Osteocyte (in vitro differentiated cells): ENCODE results near the gene TCERG1L. TPM values are rescaled to one million over a fixed set of nuclear protein-coding genes. Genes with fewer than 3 reads are reported as not detected.

Source experiments
- DNase-seq: peaks from one replicate; pipeline ENCODE4 v3.0.0; 2021; ENCODE audit warnings: mixed read lengths; ENCODE audit not compliant: unreplicated experiment; ENCODE audit errors: extremely low spot score
- H3K27ac Mint-ChIP-seq: one replicate; pipeline ENCODE4 v1.8.0; 2021; ENCODE audit warnings: mild to moderate bottlenecking, mixed read lengths; ENCODE audit not compliant: unreplicated experiment
- H3K27me3 Mint-ChIP-seq: one replicate; pipeline ENCODE4 v1.8.0; 2021; ENCODE audit warnings: mixed read lengths; ENCODE audit not compliant: unreplicated experiment
- H3K36me3 Mint-ChIP-seq: one replicate; pipeline ENCODE4 v1.8.0; 2021; ENCODE audit warnings: mixed read lengths; ENCODE audit not compliant: unreplicated experiment
- H3K4me1 Mint-ChIP-seq: one replicate; pipeline ENCODE4 v1.8.0; 2021; ENCODE audit warnings: mixed read lengths; ENCODE audit not compliant: unreplicated experiment
- H3K4me3 Mint-ChIP-seq: one replicate; pipeline ENCODE4 v1.8.0; 2021; ENCODE audit warnings: mild to moderate bottlenecking, moderate library complexity, mixed read lengths; ENCODE audit not compliant: unreplicated experiment
- H3K9me3 Mint-ChIP-seq: one replicate; pipeline ENCODE4 v1.8.0; 2021; ENCODE audit warnings: mixed read lengths; ENCODE audit not compliant: unreplicated experiment
- CTCF ChIP-seq: fragments of 200-600 bp; sonication (generic); IDR thresholded peaks from 2 replicates; pipeline ENCODE4 v1.5.0; 2021; ENCODE audit warnings: antibody characterized with exemption, mild to moderate bottlenecking, moderate library complexity
- total RNA-seq: library from RNA; stranded (reverse); gene quantifications from 2 replicates; pipeline ENCODE4 v1.2.1, GENCODE V29; 2021

The TCERG1L gene
- total RNA-seq, 1 donor from 2014 or later: not detected

GRCh38 chr10:131135716-131136115 lies 175.8 kb downstream of the TCERG1L start:
- H3K27ac Mint-ChIP-seq: no peak overlapping the region
- DNase-seq: no peak
- H3K27me3 Mint-ChIP-seq: no peaks in the 10 kb centered on the region
- H3K4me3 Mint-ChIP-seq: no peak overlapping the region
- H3K9me3 Mint-ChIP-seq: peaks cover 24% of the 10 kb centered on the region
- no peaks in the 10 kb centered on the region for H3K36me3 Mint-ChIP-seq
- no peak for TF ChIP-seq CTCF
- no peaks in the 10 kb centered on the region for H3K4me1 Mint-ChIP-seq

GRCh38 chr10:131134651-131135050 lies 176.9 kb downstream of the TCERG1L start:
- no peaks in the 10 kb centered on the region for H3K36me3 Mint-ChIP-seq
- no peak for DNase-seq
- no peak overlapping the region for H3K27ac Mint-ChIP-seq
- no peak overlapping the region for H3K4me3 Mint-ChIP-seq
- peaks cover 33% of the 10 kb centered on the region for H3K9me3 Mint-ChIP-seq
- no peaks in the 10 kb centered on the region for H3K27me3 Mint-ChIP-seq
- H3K4me1 Mint-ChIP-seq: no peaks in the 10 kb centered on the region
- TF ChIP-seq CTCF: no peak

- Mint-ChIP-seq H3K4me1 (no peaks in the 10 kb centered on the region), H3K4me3 (no peak overlapping the region), H3K9me3 (peaks cover 33% of the 10 kb centered on the region), H3K27me3 (no peaks in the 10 kb centered on the region), H3K27ac (no peak overlapping the region), H3K36me3 (no peaks in the 10 kb centered on the region)
- no peak for DNase-seq
- TF ChIP-seq CTCF: no peak
Measured at GRCh38 chr10:131134001-131134576, 177.4 kb downstream of the TCERG1L start.

- no peaks in the 10 kb centered on the region for H3K4me1 Mint-ChIP-seq
- H3K36me3 Mint-ChIP-seq: no peaks in the 10 kb centered on the region
- H3K27ac Mint-ChIP-seq: no peak overlapping the region
- no peak for DNase-seq
- H3K27me3 Mint-ChIP-seq: no peaks in the 10 kb centered on the region
- peaks cover 37% of the 10 kb centered on the region for H3K9me3 Mint-ChIP-seq
- TF ChIP-seq CTCF: no peak
- no peak overlapping the region for H3K4me3 Mint-ChIP-seq
Measured at GRCh38 chr10:131132681-131133080, 178.8 kb downstream of the TCERG1L start.

- no peak for TF ChIP-seq CTCF
- no peak overlapping the region for H3K4me3 Mint-ChIP-seq
- H3K9me3 Mint-ChIP-seq: peaks cover 37% of the 10 kb centered on the region
- no peaks in the 10 kb centered on the region for H3K4me1 Mint-ChIP-seq
- H3K36me3 Mint-ChIP-seq: no peaks in the 10 kb centered on the region
- no peak for DNase-seq
- no peaks in the 10 kb centered on the region for H3K27me3 Mint-ChIP-seq
- H3K27ac Mint-ChIP-seq: no peak overlapping the region
Measured at GRCh38 chr10:131131726-131132591, 179.6 kb downstream of the TCERG1L start.
